ENCODE results near the gene KBTBD4.

Gene KBTBD4

DNA sequence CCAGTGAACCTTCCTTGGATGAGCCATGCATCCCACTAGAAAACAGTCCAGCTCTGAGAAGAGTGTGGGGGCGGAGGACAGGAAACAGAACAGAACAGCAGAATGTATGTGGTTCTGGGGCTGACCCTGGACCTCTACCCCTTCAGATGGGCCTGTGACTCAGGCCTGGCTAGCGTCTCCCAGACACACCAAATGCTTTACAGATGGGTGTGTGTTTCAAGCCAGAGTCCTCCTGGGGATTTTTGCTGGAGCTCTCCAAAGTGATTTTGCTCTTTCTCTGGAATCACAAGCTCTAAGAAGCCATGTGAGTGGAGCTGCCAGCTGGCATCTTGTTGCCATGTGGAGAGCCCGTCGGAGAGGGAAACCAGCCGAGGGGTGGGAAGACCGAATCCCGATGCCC lies 28.6 kb upstream of the KBTBD4 start:
- Histone ChIP-seq H3K4me3 (ENCODE audit: insufficient read depth, low read depth, low read length, poor library complexity, severe bottlenecking) (no peak overlapping the region), H3K27ac (ENCODE audit: insufficient read depth, low read length, poor library complexity, severe bottlenecking) (no peak overlapping the region), H3K27me3 (replicated peaks; ENCODE audit: control insufficient read depth, insufficient read depth, low read length, poor library complexity, severe bottlenecking) (no peaks in the 10 kb centered on the region), H3K9me3 (ENCODE audit: control insufficient read depth, low read length) (no peaks in the 10 kb centered on the region), H3K4me1 (ENCODE audit: control insufficient read depth, insufficient read depth, low read length, poor library complexity, severe bottlenecking) (no peaks in the 10 kb centered on the region), H3K36me3 (ENCODE audit: control insufficient read depth, insufficient read depth, low read length) (peaks cover 5% of the 10 kb centered on the region)
- DNase-seq, result no peak

DNA sequence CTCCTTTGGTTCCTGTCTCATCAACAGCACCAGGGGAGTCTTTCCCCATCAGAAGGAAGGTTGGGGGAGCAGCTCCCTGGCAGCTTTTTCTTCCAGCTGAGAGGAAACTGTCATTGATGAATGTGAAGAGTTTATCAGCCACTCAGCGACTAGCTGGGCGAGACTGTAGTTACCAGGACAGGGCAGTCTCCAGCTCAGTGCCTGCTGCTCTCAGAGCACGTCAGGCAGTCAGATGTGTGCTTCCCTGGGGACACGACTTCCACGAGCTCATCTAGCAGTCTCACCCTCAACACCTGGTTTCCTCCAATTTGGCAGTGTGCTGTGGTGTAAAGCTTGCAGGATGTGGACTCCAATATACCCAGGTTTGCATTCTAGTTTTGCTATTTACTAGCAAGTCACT lies 28.0 kb upstream of the KBTBD4 start:
- peaks cover 5% of the 10 kb centered on the region for H3K36me3 ChIP-seq (ENCODE audit: control insufficient read depth, insufficient read depth, low read length)

DNA sequence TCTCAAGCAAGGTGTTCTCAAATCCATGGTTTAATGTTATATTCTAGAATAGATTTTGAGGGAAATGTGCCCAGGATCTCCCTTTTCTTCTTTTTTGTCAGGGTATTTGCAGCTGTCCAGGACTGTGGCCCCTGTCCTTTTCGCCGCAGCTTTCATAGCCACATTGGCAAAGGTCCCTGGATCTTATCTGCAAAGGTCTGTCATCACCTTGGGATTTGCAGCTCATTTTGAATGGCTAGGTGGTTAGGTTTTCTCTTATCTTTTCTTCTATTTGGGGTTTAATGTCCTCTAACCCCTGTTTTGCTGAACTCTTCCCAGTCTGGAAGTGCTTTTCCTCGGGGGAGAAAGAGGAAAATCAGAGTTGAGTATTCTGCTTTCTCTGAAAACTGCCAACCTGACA lies 27.2 kb upstream of the KBTBD4 start:
- Histone ChIP-seq H3K4me1 (ENCODE audit: control insufficient read depth, insufficient read depth, low read length, poor library complexity, severe bottlenecking) (no peaks in the 10 kb centered on the region), H3K27ac (ENCODE audit: insufficient read depth, low read length, poor library complexity, severe bottlenecking) (no peak overlapping the region), H3K27me3 (replicated peaks; ENCODE audit: control insufficient read depth, insufficient read depth, low read length, poor library complexity, severe bottlenecking) (no peaks in the 10 kb centered on the region), H3K4me3 (ENCODE audit: insufficient read depth, low read depth, low read length, poor library complexity, severe bottlenecking) (no peak overlapping the region), H3K9me3 (ENCODE audit: control insufficient read depth, low read length) (no peaks in the 10 kb centered on the region), H3K36me3 (ENCODE audit: control insufficient read depth, insufficient read depth, low read length) (peaks cover under 1% of the 10 kb centered on the region)
- no peak for DNase-seq

More for the DNA sequence above, 28.0 kb upstream of the KBTBD4 start:
- no peaks in the 10 kb centered on the region for H3K4me1 ChIP-seq (ENCODE audit: control insufficient read depth, insufficient read depth, low read length, poor library complexity, severe bottlenecking)
- H3K4me3 ChIP-seq (ENCODE audit: insufficient read depth, low read depth, low read length, poor library complexity, severe bottlenecking), result no peak overlapping the region
- no peaks in the 10 kb centered on the region for H3K27me3 ChIP-seq (replicated peaks; ENCODE audit: control insufficient read depth, insufficient read depth, low read length, poor library complexity, severe bottlenecking)
- H3K9me3 ChIP-seq (ENCODE audit: control insufficient read depth, low read length), result no peaks in the 10 kb centered on the region
- no peak overlapping the region for H3K27ac ChIP-seq (ENCODE audit: insufficient read depth, low read length, poor library complexity, severe bottlenecking)
- DNase-seq, result no peak

DNA sequence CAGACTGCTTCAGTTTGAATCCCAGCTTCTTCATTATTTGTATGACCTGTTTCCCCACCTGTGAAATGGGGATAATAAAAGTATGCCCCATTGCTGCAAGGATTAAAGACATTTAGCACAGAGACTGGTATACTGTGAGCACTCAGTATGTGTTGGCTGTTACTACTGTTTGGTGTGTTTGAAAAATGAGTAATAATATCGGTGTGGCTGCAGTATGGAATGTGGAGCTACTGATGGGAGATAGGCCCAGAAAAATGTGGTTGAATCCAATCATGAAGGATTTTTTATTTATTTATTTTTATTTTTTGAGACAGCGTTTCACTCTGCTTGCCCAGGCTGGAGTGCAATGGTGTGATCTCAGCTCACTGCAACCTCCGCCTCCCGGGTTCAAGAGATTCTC lies 24.5 kb upstream of the KBTBD4 start:
- no peaks in the 10 kb centered on the region for H3K36me3 ChIP-seq (ENCODE audit: control insufficient read depth, insufficient read depth, low read length)
- H3K4me3 ChIP-seq (ENCODE audit: insufficient read depth, low read depth, low read length, poor library complexity, severe bottlenecking), result no peak overlapping the region
- no peaks in the 10 kb centered on the region for H3K9me3 ChIP-seq (ENCODE audit: control insufficient read depth, low read length)
- no peaks in the 10 kb centered on the region for H3K27me3 ChIP-seq (replicated peaks; ENCODE audit: control insufficient read depth, insufficient read depth, low read length, poor library complexity, severe bottlenecking)
- DNase-seq, result no peak
- H3K4me1 ChIP-seq (ENCODE audit: control insufficient read depth, insufficient read depth, low read length, poor library complexity, severe bottlenecking), result no peaks in the 10 kb centered on the region
- H3K27ac ChIP-seq (ENCODE audit: insufficient read depth, low read length, poor library complexity, severe bottlenecking), result no peak overlapping the region

DNA sequence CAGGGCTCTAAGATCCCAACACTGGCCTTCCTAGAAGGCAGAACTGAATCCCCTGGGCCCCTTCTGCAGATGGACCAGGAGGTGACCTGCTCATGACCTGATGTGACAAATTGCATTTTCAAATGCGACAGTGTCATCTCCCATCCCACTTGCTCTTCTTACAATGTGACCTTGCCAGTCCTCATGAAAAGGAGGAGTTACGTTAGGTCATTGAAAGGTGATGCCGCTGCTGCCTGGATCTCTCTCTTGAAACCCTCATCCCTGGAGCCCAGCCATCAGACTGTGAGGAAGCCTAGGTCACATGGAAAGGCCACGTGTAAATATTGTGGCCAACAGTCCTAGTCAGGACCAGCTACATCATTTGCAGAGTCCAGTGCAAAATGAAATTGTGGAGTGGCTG lies 21.1 kb upstream of the KBTBD4 start:
- Histone ChIP-seq H3K9me3 (ENCODE audit: control insufficient read depth, low read length) (no peaks in the 10 kb centered on the region), H3K36me3 (ENCODE audit: control insufficient read depth, insufficient read depth, low read length) (no peaks in the 10 kb centered on the region), H3K27ac (ENCODE audit: insufficient read depth, low read length, poor library complexity, severe bottlenecking) (no peak overlapping the region), H3K4me3 (ENCODE audit: insufficient read depth, low read depth, low read length, poor library complexity, severe bottlenecking) (no peak overlapping the region), H3K4me1 (ENCODE audit: control insufficient read depth, insufficient read depth, low read length, poor library complexity, severe bottlenecking) (no peaks in the 10 kb centered on the region), H3K27me3 (replicated peaks; ENCODE audit: control insufficient read depth, insufficient read depth, low read length, poor library complexity, severe bottlenecking) (no peaks in the 10 kb centered on the region)
- no peak for DNase-seq

DNA sequence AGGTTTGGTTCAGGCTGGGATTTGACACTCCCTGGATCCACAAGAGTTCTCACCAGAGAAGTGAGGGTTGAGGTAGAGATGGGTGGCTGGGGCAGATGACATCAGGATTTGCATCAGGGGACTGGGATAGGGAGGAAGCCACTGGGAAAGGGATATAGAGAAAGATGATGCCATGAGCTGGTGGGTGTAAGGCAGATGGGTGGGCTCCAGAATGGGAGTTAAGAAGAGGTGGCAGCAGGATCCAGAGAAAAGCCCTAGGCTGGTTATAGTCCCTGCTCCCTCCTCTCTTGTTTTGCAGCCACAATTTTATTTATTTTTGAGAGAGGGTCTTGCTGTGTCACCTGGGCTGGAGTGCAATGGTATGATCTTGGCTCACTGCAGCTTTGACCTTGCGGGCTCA lies 17.2 kb upstream of the KBTBD4 start:
- Histone ChIP-seq H3K27me3 (replicated peaks; ENCODE audit: control insufficient read depth, insufficient read depth, low read length, poor library complexity, severe bottlenecking) (peaks cover 14% of the 10 kb centered on the region), H3K9me3 (ENCODE audit: control insufficient read depth, low read length) (no peaks in the 10 kb centered on the region), H3K36me3 (ENCODE audit: control insufficient read depth, insufficient read depth, low read length) (no peaks in the 10 kb centered on the region), H3K4me1 (ENCODE audit: control insufficient read depth, insufficient read depth, low read length, poor library complexity, severe bottlenecking) (no peaks in the 10 kb centered on the region), H3K4me3 (ENCODE audit: insufficient read depth, low read depth, low read length, poor library complexity, severe bottlenecking) (no peak overlapping the region), H3K27ac (ENCODE audit: insufficient read depth, low read length, poor library complexity, severe bottlenecking) (no peak overlapping the region)
- no peak for DNase-seq

DNA sequence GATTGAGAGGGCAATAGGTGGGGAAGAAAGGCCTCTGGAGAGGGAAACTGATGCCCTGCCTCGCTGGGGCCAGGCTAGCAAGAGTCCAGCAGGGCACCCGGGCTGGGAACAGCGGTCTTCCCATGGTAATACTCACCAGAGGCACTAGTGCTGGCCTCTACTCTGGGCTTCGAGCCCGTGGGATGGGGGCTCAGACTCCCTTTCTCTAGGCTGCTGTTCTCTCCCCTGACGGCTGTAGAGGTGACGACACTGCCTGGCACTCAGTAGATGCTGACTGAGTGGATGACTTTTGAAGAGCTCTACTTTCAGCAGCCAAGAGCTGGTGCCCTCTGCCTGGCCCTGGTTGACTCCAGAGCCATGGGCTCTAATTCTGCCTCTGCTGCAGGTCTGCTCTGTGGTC lies 16.3 kb upstream of the KBTBD4 start:
- Histone ChIP-seq H3K9me3 (ENCODE audit: control insufficient read depth, low read length) (no peaks in the 10 kb centered on the region), H3K27ac (ENCODE audit: insufficient read depth, low read length, poor library complexity, severe bottlenecking) (no peak overlapping the region), H3K27me3 (replicated peaks; ENCODE audit: control insufficient read depth, insufficient read depth, low read length, poor library complexity, severe bottlenecking) (peaks cover 14% of the 10 kb centered on the region), H3K4me1 (ENCODE audit: control insufficient read depth, insufficient read depth, low read length, poor library complexity, severe bottlenecking) (no peaks in the 10 kb centered on the region), H3K4me3 (ENCODE audit: insufficient read depth, low read depth, low read length, poor library complexity, severe bottlenecking) (no peak overlapping the region), H3K36me3 (ENCODE audit: control insufficient read depth, insufficient read depth, low read length) (no peaks in the 10 kb centered on the region)
- DNase-seq, result no peak

DNA sequence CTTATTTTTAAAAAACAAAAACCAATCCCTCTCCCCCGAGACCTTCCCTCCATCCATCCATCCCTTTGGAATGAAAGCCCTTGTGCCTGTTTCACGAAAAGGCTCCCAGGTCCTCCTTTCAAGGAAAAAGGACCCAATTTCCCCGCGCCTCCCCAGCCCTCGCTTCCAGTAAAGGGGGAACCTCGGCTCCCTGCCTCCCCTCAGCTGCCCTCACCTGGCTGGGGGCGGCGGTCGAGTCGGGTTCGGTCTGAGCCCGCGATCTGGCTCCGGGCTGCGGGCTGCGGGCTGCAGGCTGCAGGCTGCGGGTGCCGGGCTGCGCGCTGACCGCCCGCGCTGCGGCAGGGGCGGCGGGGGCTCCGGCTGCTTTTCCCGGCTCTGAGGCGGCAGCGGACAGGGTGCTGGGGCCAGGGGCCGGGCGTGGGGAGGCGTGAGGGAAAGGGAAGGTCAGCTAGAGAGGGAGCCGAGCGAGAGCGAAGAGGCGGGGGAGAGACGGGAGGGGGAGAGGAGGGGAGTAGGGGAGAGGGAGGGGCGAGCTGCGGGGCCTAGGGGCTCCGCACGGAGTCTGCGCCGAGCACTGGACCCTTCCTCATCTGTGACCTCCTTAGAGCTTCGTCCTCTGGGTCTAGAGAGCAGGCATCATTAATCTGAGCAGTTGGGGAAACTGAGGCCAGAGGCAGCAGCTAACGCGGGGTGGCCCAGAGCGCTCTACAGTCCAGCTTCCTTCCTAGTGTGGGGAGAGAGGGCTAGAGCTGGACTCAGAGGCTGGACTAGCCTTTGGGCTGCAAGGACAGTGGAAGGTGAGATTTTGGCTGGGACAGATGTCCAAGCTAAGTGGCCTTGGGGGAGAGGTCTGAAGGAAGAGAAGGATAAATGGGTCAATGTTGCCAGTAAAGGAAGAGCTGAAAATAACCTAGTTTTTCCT lies 15.4 kb upstream of the KBTBD4 start, which contains the start of gene C1QTNF4:
TSS of gene C1QTNF4 (minus strand) at position 478 of the 922 bp plus-strand sequence. CDS start 3,601 bp downstream, outside the sequence.
- peaks cover 14% of the 10 kb centered on the region for H3K27me3 ChIP-seq (replicated peaks; ENCODE audit: control insufficient read depth, insufficient read depth, low read length, poor library complexity, severe bottlenecking)
- no peaks in the 10 kb centered on the region for H3K4me1 ChIP-seq (ENCODE audit: control insufficient read depth, insufficient read depth, low read length, poor library complexity, severe bottlenecking)
- H3K4me3 ChIP-seq (ENCODE audit: insufficient read depth, low read depth, low read length, poor library complexity, severe bottlenecking), result no peak within 1 kb of the TSS
- no peak for DNase-seq
- H3K9me3 ChIP-seq (ENCODE audit: control insufficient read depth, low read length), result no peaks in the 10 kb centered on the region
- H3K27ac ChIP-seq (ENCODE audit: insufficient read depth, low read length, poor library complexity, severe bottlenecking), result no peak within 1 kb of the TSS
- H3K36me3 ChIP-seq (ENCODE audit: control insufficient read depth, insufficient read depth, low read length), result no peaks in the 10 kb centered on the region

DNA sequence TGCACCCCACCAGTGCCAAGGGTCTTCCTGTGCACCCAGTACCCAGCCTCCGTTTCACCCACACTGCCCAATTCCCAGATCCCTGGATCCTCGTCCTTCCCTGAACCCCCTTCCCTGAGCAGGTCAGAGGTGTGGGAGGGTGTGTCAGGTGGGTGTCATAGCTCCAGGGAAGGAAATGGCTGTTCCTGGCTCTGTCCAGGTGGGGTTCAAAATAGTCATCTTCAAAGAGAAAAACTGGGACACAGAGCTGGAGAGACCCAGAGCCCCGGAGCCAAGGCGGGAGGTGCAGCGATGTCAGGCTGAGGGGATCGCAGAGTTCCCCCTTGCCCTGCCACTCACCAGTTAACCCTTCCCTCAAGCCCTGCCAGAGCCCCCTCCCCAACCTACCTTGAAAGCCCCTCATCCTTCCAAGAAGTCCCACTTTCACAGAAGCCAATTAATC lies 14.7 kb upstream of the KBTBD4 start:
- no peaks in the 10 kb centered on the region for H3K4me1 ChIP-seq (ENCODE audit: control insufficient read depth, insufficient read depth, low read length, poor library complexity, severe bottlenecking)
- no peaks in the 10 kb centered on the region for H3K9me3 ChIP-seq (ENCODE audit: control insufficient read depth, low read length)
- no peak for DNase-seq
- H3K36me3 ChIP-seq (ENCODE audit: control insufficient read depth, insufficient read depth, low read length), result no peaks in the 10 kb centered on the region
- no peak overlapping the region for H3K27ac ChIP-seq (ENCODE audit: insufficient read depth, low read length, poor library complexity, severe bottlenecking)
- peaks cover 14% of the 10 kb centered on the region for H3K27me3 ChIP-seq (replicated peaks; ENCODE audit: control insufficient read depth, insufficient read depth, low read length, poor library complexity, severe bottlenecking)
- no peak overlapping the region for H3K4me3 ChIP-seq (ENCODE audit: insufficient read depth, low read depth, low read length, poor library complexity, severe bottlenecking)

DNA sequence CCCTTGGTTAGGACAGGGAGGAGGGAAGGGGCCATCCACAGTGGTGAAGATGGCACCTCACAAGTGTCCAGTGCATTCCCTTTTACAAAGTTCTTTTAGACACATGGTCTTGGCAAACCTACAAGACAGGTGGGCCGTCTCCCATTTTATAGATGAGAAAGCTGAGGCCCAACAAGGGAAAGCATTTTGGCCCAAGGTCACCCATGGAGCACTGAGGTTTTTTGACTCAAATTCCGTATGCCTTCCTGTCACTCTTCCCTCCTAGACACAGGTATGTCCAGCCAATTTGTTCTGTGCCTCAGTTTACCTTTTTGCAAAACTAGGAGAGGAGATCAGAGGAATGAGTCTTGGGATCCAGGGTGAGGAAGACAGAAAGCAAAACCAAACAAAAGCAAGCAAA lies 14.2 kb upstream of the KBTBD4 start:
- Histone ChIP-seq H3K9me3 (ENCODE audit: control insufficient read depth, low read length) (no peaks in the 10 kb centered on the region), H3K27ac (ENCODE audit: insufficient read depth, low read length, poor library complexity, severe bottlenecking) (no peak overlapping the region), H3K4me3 (ENCODE audit: insufficient read depth, low read depth, low read length, poor library complexity, severe bottlenecking) (no peak overlapping the region), H3K36me3 (ENCODE audit: control insufficient read depth, insufficient read depth, low read length) (no peaks in the 10 kb centered on the region), H3K4me1 (ENCODE audit: control insufficient read depth, insufficient read depth, low read length, poor library complexity, severe bottlenecking) (no peaks in the 10 kb centered on the region), H3K27me3 (replicated peaks; ENCODE audit: control insufficient read depth, insufficient read depth, low read length, poor library complexity, severe bottlenecking) (peaks cover 14% of the 10 kb centered on the region)
- no peak for DNase-seq

All from effector memory CD4-positive, alpha-beta T cell (primary cell).